ENCODE data around the gene COLEC12.

The COLEC12 gene

GRCh38 chr18:500632-501405, at the start of gene COLEC12:
TSS of gene COLEC12 (minus strand) at chr18:500701. CDS start at chr18:500514, 187 bp downstream.
- DNase-seq, result no peak

GRCh38 chr18:549967-550366, 49.5 kb upstream of the COLEC12 start:
- no peak for DNase-seq

- no peak for DNase-seq
These were observed 43.1 kb upstream of the COLEC12 start for GRCh38 chr18:543447-544078.

GRCh38 chr18:533995-534601, 33.6 kb upstream of the COLEC12 start:
- no peak for DNase-seq

GRCh38 chr18:532632-533031, 32.1 kb upstream of the COLEC12 start:
- DNase-seq, result no peak

GRCh38 chr18:532018-532417, 31.5 kb upstream of the COLEC12 start:
- DNase-seq, result no peak

- DNase-seq, result no peak
These were observed 26.6 kb upstream of the COLEC12 start for GRCh38 chr18:527146-527545.

- DNase-seq, result no peak
These were observed 26.2 kb upstream of the COLEC12 start for GRCh38 chr18:526681-527080.

- DNase-seq, result no peak
These were observed 24.7 kb upstream of the COLEC12 start for GRCh38 chr18:525036-525797.

- no peak for DNase-seq
These were observed 24.0 kb upstream of the COLEC12 start for GRCh38 chr18:524466-524865.

GRCh38 chr18:523561-523960, 23.1 kb upstream of the COLEC12 start:
- no peak for DNase-seq

GRCh38 chr18:519019-519879, 18.7 kb upstream of the COLEC12 start:
- DNase-seq, result no peak

GRCh38 chr18:518081-518480, 17.6 kb upstream of the COLEC12 start:
- DNase-seq, result no peak

GRCh38 chr18:515838-516237, 15.3 kb upstream of the COLEC12 start:
- no peak for DNase-seq

- DNase-seq, result no peak
These were observed 14.8 kb upstream of the COLEC12 start for GRCh38 chr18:515156-515815.

GRCh38 chr18:513826-514530, 13.5 kb upstream of the COLEC12 start:
- no peak for DNase-seq

- no peak for DNase-seq
These were observed 12.5 kb upstream of the COLEC12 start for GRCh38 chr18:512957-513356.

- DNase-seq, result no peak
These were observed 8.3 kb upstream of the COLEC12 start for GRCh38 chr18:508835-509234.

GRCh38 chr18:507636-508035, 7.1 kb upstream of the COLEC12 start:
- no peak for DNase-seq

GRCh38 chr18:506801-507200, 6.3 kb upstream of the COLEC12 start:
- DNase-seq, result no peak

- DNase-seq, result no peak
These were observed 5.8 kb upstream of the COLEC12 start for GRCh38 chr18:506264-506663.

All from DMS79 treated with DMSO at 0.1 percent for 48 hours (cell line).